Measurements from ENCODE around the gene TTC24.
"Not testable (repeated sequence)": the region's sequence is repeated elsewhere in the genome, so short reads cannot be mapped to it uniquely, and the experiment has no call there.

TTC24 gene

GRCh38 chr1:156615946-156616345 is 36.4 kb downstream of the TTC24 start:
- no peak for FAIRE-seq

DNA sequence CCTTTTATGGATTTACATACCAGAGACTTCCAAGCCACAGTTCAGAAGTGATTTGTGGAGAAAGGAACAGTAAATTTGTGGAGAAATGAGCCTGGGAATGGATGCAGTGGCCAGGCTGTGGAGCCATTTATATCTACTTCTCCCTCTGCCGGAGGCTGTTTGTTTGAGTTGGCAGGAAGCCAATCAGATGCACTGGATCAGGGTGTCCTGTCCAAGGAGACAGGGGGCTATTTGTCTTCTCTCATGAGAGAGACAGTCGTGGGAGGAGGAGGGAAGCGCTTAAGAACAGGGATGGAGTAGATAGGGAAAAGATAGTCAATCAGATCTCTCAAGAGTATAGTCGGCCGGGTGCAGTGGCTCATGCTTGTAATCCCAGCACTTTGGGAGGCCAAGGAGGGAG is 36.9 kb downstream of the TTC24 start:
- FAIRE-seq: no peak

GRCh38 chr1:156618853-156619581 is 39.5 kb downstream of the TTC24 start, which contains the start of gene HAPLN2:
TSS of gene HAPLN2 (plus strand) at chr1:156619415. CDS start at chr1:156623491, 4,076 bp downstream.
- FAIRE-seq: no peak

- FAIRE-seq: no peak
Measured at GRCh38 chr1:156619582-156619955, 40.0 kb downstream of the TTC24 start.

GRCh38 chr1:156622581-156623297 is 43.2 kb downstream of the TTC24 start:
- FAIRE-seq: no peak

DNA sequence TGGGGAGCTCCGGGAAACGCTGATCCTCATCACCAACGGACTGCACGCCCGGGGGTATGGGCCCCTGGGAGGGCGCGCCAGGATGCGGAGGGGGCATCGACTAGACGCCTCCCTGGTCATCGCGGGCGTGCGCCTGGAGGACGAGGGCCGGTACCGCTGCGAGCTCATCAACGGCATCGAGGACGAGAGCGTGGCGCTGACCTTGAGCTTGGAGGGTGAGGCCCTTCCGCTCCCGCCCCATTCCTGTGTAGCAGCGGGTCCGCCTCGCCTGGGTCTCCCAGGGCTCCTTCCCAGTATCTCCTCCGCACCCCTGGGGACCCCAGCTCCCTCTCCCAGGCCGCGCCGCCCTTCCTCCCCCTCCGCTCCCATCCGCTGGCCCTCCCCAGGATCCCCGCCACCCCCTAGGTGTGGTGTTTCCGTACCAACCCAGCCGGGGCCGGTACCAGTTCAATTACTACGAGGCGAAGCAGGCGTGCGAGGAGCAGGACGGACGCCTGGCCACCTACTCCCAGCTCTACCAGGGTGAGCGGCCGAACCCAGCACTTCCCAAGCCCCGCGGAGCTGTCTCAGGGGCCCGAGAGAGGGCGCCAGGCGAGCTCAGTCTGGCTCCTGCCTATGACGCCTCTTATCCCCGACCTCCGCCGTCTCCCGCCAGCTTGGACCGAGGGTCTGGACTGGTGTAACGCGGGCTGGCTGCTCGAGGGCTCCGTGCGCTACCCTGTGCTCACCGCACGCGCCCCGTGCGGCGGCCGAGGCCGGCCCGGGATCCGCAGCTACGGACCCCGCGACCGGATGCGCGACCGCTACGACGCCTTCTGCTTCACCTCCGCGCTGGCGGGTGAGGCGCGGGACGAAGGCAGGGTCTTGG is 44.7 kb downstream of the TTC24 start:
- no peak for FAIRE-seq

GRCh38 chr1:156624814-156625435 is 45.4 kb downstream of the TTC24 start:
- no peak for FAIRE-seq

DNA sequence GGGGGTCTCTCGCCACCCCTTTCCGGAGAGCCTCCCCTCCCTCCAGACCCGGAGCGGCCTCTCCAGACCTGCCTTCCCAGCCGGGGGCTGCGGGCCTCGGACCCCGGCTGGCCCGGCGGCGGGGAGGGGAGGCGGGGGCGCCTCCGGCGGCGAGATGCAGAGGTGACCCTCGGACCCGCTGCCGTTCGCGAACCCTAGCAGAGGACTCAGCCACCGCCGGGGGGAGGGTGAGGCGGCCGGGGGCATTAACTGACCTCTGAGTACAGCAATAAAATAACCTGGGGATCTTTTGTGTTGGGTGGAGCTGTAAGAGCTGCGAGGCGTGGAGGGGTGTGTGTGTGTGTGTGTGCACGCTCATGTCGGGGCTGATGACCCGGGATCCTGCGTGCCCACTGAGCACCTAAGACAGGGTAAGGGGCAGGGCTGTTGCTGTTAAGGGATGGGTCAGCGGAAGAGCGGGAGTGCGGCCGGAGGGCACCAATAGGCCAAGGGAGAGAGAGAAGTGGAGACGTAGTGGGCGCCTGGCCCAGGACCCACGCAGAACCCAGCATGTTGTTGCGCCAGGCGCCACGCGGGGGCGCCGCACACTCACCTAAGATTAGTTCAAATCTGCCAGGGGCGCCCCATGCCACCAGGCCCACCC is 46.0 kb downstream of the TTC24 start:
- no peak for FAIRE-seq

GRCh38 chr1:156626079-156626438 is 46.5 kb downstream of the TTC24 start:
- FAIRE-seq: no peak

GRCh38 chr1:156627313-156627880 is 47.9 kb downstream of the TTC24 start:
- FAIRE-seq: peak; percentile 72

- no peak for FAIRE-seq
Measured at GRCh38 chr1:156629823-156630449, 50.4 kb downstream of the TTC24 start.

- FAIRE-seq: not testable (repeated sequence)
Measured at GRCh38 chr1:156631152-156631551, 51.6 kb downstream of the TTC24 start.

DNA sequence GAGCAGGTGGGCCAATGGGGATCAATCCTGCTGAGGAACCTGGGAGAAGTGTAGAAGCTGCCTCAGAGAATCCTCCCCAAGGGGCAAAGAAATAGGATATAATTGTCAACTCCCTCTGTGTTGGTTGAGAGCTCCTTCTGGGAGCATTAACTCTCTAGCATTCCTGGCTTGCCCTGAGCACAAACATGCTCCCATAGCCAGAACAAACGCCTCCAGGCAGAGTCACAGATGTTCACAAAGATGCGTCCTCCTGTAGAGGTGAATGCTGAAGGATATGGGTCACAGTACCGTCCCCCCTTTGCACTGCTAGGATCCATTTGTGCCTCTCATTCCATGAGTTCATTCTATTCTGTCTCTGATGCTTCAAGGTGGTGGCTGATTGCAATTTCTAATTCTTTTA is 52.8 kb downstream of the TTC24 start:
- FAIRE-seq: no peak
